Endothelial cell (in vitro differentiated cells): Measurements from ENCODE around the gene SLC7A1. TPM values are rescaled to one million over a fixed set of nuclear protein-coding genes. Genes with fewer than 3 reads are reported as not detected.

Experiments used
- DNase-seq: peaks from one replicate; pipeline ENCODE4 v3.0.0; 2021; ENCODE audit warnings: low spot score
- H3K27ac Mint-ChIP-seq: one replicate; pipeline ENCODE4 v1.8.0; 2021; ENCODE audit warnings: mixed read lengths, inconsistent platforms; ENCODE audit not compliant: unreplicated experiment
- H3K27me3 Mint-ChIP-seq: one replicate; pipeline ENCODE4 v1.8.0; 2021; ENCODE audit warnings: mild to moderate bottlenecking, moderate library complexity, mixed read lengths, inconsistent platforms; ENCODE audit not compliant: unreplicated experiment
- H3K36me3 Mint-ChIP-seq: one replicate; pipeline ENCODE4 v1.8.0; 2021; ENCODE audit warnings: mild to moderate bottlenecking, low read depth, mixed read lengths, inconsistent platforms; ENCODE audit not compliant: unreplicated experiment
- H3K4me1 Mint-ChIP-seq: one replicate; pipeline ENCODE4 v1.8.0; 2021; ENCODE audit warnings: mild to moderate bottlenecking, mixed read lengths, inconsistent platforms; ENCODE audit not compliant: unreplicated experiment
- H3K4me3 Mint-ChIP-seq: one replicate; pipeline ENCODE4 v1.8.0; 2021; ENCODE audit warnings: mild to moderate bottlenecking, mixed read lengths, inconsistent platforms; ENCODE audit not compliant: unreplicated experiment
- H3K9me3 Mint-ChIP-seq: one replicate; pipeline ENCODE4 v1.8.0; 2021; ENCODE audit warnings: mixed read lengths, inconsistent platforms; ENCODE audit not compliant: unreplicated experiment
- total RNA-seq: library from RNA; stranded (reverse); fragmentation: NEBNext Ultra II Directional; extraction: Animal tissue kit (Norgen Biotek cat#: 25700); gene quantifications from one replicate; pipeline ENCODE4 v1.2.1, GENCODE V29; 2021; ENCODE audit not compliant: unreplicated experiment
- TF ChIP-seq, protein P1 (sequence below): fragments of 200-600 bp; sonication (generic); IDR thresholded peaks from one replicate; pipeline ENCODE4 v1.5.0; 2021; ENCODE audit warnings: antibody characterized with exemption; ENCODE audit not compliant: unreplicated experiment

SLC7A1 gene
- total RNA-seq, 1 donor from 2014 or later, result 17.4 TPM

DNA sequence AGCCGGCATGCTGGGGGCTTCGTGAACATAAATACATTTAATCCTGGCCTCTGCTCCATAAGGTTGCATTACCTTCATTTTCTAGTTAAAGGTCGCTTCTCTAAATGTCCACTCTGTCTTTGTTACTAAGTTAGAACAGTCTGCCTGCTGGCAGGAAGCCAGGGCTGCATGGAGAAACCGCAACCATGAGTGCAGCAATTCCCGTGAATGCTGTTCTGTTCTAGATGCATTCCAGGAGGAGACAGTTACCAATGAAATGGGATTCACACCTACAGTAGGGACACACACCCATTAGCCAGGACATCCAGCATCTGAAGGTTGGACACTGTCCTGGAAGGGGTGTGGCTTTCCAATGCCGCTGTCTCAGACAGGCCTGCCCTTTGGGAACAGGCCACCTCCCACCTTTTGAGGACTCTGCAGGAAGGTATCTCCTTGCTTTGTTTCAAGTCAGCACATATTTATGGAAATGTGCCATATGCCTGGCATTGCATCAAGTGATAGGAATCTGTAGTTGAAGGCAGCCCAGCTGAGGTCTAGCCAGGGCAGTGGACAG is 129.7 kb downstream of the SLC7A1 start:
- H3K36me3 Mint-ChIP-seq, result no peaks in the 10 kb centered on the region
- DNase-seq, result no peak
- no peak overlapping the region for H3K4me3 Mint-ChIP-seq
- H3K4me1 Mint-ChIP-seq, result peaks cover 8% of the 10 kb centered on the region
- H3K27ac Mint-ChIP-seq, result no peak overlapping the region
- TF ChIP-seq, protein P1, sequence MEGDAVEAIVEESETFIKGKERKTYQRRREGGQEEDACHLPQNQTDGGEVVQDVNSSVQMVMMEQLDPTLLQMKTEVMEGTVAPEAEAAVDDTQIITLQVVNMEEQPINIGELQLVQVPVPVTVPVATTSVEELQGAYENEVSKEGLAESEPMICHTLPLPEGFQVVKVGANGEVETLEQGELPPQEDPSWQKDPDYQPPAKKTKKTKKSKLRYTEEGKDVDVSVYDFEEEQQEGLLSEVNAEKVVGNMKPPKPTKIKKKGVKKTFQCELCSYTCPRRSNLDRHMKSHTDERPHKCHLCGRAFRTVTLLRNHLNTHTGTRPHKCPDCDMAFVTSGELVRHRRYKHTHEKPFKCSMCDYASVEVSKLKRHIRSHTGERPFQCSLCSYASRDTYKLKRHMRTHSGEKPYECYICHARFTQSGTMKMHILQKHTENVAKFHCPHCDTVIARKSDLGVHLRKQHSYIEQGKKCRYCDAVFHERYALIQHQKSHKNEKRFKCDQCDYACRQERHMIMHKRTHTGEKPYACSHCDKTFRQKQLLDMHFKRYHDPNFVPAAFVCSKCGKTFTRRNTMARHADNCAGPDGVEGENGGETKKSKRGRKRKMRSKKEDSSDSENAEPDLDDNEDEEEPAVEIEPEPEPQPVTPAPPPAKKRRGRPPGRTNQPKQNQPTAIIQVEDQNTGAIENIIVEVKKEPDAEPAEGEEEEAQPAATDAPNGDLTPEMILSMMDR, result no peak
- H3K27me3 Mint-ChIP-seq, result peaks cover 2% of the 10 kb centered on the region
- H3K9me3 Mint-ChIP-seq, result no peaks in the 10 kb centered on the region

DNA sequence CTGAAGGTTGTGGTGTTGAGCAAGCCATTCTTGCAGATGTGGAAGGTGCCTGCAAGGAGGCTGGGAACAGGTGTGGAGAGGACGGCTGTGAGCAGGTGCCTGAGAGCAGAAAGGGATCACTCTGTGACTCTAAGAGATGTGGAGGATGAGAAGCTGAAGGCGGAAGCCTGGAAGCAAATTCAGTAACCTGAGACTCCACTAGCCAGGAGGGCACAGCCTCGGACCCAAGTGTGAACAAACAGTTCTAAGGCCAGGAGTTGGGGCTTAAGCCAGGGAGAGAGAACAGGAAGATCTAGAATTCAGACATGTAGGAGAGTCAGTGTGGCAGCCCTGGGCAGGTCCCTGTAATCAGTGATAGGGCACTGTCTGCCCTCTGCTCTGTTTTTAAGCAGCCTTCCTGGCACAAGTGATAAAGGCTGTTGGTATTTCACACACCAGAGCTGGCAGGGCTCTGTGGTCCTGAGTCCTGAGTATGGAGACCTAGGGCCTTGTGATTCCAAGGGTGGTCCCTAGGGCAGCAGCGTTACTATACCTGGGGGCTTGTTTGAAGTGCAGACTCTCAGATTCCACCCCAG is 131.3 kb downstream of the SLC7A1 start:
- no peak for DNase-seq
- H3K4me3 Mint-ChIP-seq, result no peak overlapping the region
- no peak overlapping the region for H3K27ac Mint-ChIP-seq
- TF ChIP-seq, protein P1, result no peak
- H3K36me3 Mint-ChIP-seq, result no peaks in the 10 kb centered on the region
- peaks cover 8% of the 10 kb centered on the region for H3K4me1 Mint-ChIP-seq
- H3K9me3 Mint-ChIP-seq, result no peaks in the 10 kb centered on the region
- H3K27me3 Mint-ChIP-seq, result peaks cover 2% of the 10 kb centered on the region

DNA sequence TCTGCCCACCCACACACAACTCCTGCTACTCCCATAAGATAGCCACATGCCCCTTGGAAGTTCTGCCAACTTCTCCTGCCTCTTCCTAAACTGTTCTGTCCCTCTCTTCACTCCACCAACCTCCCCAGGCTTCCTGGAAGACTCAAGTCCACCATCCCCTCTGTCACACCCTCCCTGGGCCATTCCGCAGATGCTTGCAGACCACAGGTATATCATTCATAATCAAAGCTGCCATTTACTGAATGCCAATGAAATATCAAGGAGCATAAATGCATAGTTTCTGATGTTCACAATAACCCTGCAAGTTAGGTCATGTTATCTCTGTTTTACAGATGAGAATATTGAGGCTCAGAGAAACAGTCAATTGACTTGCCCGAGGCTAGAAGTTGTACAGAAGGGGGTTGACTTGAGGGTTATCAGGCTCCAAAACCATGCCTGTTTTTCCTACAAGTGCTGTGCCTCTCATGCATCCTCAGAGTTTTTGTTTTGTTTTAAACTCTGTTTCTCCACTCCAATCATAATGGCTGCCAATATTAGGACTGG is 135.6 kb downstream of the SLC7A1 start:
- TF ChIP-seq, protein P1, result no peak
- Mint-ChIP-seq H3K4me1 (peaks cover 3% of the 10 kb centered on the region), H3K9me3 (no peaks in the 10 kb centered on the region), H3K27me3 (peaks cover 2% of the 10 kb centered on the region), H3K27ac (no peak overlapping the region), H3K36me3 (no peaks in the 10 kb centered on the region), H3K4me3 (no peak overlapping the region)
- DNase-seq, result no peak
